ENCODE measurements around the gene NBR1. TPM values are rescaled to one million over a fixed set of nuclear protein-coding genes. Genes with fewer than 3 reads are reported as not detected.

NBR1 gene
- total RNA-seq, 1 donor from 2014 or later, result 62.7 TPM

GRCh38 chr17:43216762-43217613 is 46.0 kb downstream of the NBR1 start:
- Mint-ChIP-seq H3K9me3 (ENCODE audit: low read depth) (no peaks in the 10 kb centered on the region), H3K36me3 (ENCODE audit: low read depth) (peaks cover 15% of the 10 kb centered on the region), H3K4me1 (ENCODE audit: low read depth) (peaks cover 22% of the 10 kb centered on the region), H3K27ac (ENCODE audit: unreplicated experiment) (no peak overlapping the region), H3K27me3 (ENCODE audit: low read depth) (no peaks in the 10 kb centered on the region), H3K4me3 (ENCODE audit: unreplicated experiment) (no peak overlapping the region)
- TF ChIP-seq CTCF (IDR thresholded peaks at IDR 0.05), result no peak
- DNase-seq (ENCODE audit: low spot score), result peak; percentile 27

GRCh38 chr17:43217614-43218087 is 46.6 kb downstream of the NBR1 start:
- Mint-ChIP-seq H3K4me1 (ENCODE audit: low read depth) (peaks cover 16% of the 10 kb centered on the region), H3K4me3 (ENCODE audit: unreplicated experiment) (no peak overlapping the region), H3K27me3 (ENCODE audit: low read depth) (no peaks in the 10 kb centered on the region), H3K27ac (ENCODE audit: unreplicated experiment) (no peak overlapping the region), H3K9me3 (ENCODE audit: low read depth) (no peaks in the 10 kb centered on the region), H3K36me3 (ENCODE audit: low read depth) (peaks cover 15% of the 10 kb centered on the region)
- DNase-seq (ENCODE audit: low spot score), result peak; percentile 33
- no peak for TF ChIP-seq CTCF (IDR thresholded peaks at IDR 0.05)

- peak; percentile 12 for DNase-seq (ENCODE audit: low spot score)
- H3K27ac Mint-ChIP-seq (ENCODE audit: unreplicated experiment), result peak overlapping the region; percentile 17
- no peak for TF ChIP-seq CTCF (IDR thresholded peaks at IDR 0.05)
- peaks cover 3% of the 10 kb centered on the region for H3K4me1 Mint-ChIP-seq (ENCODE audit: low read depth)
- peaks cover 15% of the 10 kb centered on the region for H3K36me3 Mint-ChIP-seq (ENCODE audit: low read depth)
- no peaks in the 10 kb centered on the region for H3K9me3 Mint-ChIP-seq (ENCODE audit: low read depth)
- no peak overlapping the region for H3K4me3 Mint-ChIP-seq (ENCODE audit: unreplicated experiment)
- no peaks in the 10 kb centered on the region for H3K27me3 Mint-ChIP-seq (ENCODE audit: low read depth)
Observed at GRCh38 chr17:43219001-43219400, 48.0 kb downstream of the NBR1 start.

- H3K9me3 Mint-ChIP-seq (ENCODE audit: low read depth), result no peaks in the 10 kb centered on the region
- DNase-seq (ENCODE audit: low spot score), result peak; percentile 15
- H3K36me3 Mint-ChIP-seq (ENCODE audit: low read depth), result peaks cover 17% of the 10 kb centered on the region
- H3K4me3 Mint-ChIP-seq (ENCODE audit: unreplicated experiment), result no peak overlapping the region
- no peak overlapping the region for H3K27ac Mint-ChIP-seq (ENCODE audit: unreplicated experiment)
- no peak for TF ChIP-seq CTCF (IDR thresholded peaks at IDR 0.05)
- H3K27me3 Mint-ChIP-seq (ENCODE audit: low read depth), result no peaks in the 10 kb centered on the region
- H3K4me1 Mint-ChIP-seq (ENCODE audit: low read depth), result peaks cover 3% of the 10 kb centered on the region
Observed at GRCh38 chr17:43219746-43220380, 48.8 kb downstream of the NBR1 start.

GRCh38 chr17:43220511-43221125 is 49.6 kb downstream of the NBR1 start:
- TF ChIP-seq CTCF (IDR thresholded peaks at IDR 0.05), result no peak
- H3K27ac Mint-ChIP-seq (ENCODE audit: unreplicated experiment), result no peak overlapping the region
- no peaks in the 10 kb centered on the region for H3K9me3 Mint-ChIP-seq (ENCODE audit: low read depth)
- H3K27me3 Mint-ChIP-seq (ENCODE audit: low read depth), result no peaks in the 10 kb centered on the region
- peak; percentile 46 for DNase-seq (ENCODE audit: low spot score)
- peaks cover 16% of the 10 kb centered on the region for H3K36me3 Mint-ChIP-seq (ENCODE audit: low read depth)
- H3K4me3 Mint-ChIP-seq (ENCODE audit: unreplicated experiment), result no peak overlapping the region
- peaks cover 3% of the 10 kb centered on the region for H3K4me1 Mint-ChIP-seq (ENCODE audit: low read depth)

Measured in chondrocyte (in vitro differentiated cells).